ENCODE data around the gene HLA-C.
A peak's percentile ranks its signal among the peaks of the same experiment; 100 is the strongest.

DNA sequence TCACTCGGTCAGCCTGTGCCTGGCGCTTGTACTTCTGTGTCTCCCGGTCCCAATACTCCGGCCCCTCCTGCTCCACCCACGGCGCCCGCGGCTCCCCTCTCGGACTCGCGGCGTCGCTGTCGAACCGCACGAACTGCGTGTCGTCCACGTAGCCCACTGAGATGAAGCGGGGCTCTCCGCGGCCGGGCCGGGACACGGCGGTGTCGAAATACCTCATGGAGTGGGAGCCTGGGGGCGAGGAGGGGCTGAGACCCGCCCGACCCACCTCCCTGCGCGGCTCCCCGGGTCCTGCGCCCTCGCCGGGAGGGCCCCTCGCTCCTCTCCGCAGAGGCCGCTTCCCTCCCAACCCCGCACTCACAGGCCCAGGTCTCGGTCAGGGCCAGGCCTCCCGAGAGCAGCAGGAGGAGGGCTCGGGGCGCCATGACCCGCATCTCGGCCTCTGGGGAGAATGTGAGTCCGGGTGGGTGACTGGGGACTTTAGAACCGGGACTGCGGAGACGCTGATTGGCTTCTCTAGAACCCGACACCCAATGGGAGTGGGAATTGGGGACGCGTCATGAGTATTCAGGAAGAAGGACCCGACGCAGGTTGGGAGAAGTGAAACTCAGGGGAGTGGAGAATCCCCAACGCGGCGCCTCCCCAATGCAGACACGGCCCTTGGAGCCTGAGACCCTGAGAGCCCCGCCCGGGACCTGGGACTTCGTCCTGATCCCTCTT, at the start of gene HLA-C:
- TF ChIP-seq POLR2A (IDR thresholded peaks at IDR 0.05), result peak; percentile 86
- TF ChIP-seq, protein P1, sequence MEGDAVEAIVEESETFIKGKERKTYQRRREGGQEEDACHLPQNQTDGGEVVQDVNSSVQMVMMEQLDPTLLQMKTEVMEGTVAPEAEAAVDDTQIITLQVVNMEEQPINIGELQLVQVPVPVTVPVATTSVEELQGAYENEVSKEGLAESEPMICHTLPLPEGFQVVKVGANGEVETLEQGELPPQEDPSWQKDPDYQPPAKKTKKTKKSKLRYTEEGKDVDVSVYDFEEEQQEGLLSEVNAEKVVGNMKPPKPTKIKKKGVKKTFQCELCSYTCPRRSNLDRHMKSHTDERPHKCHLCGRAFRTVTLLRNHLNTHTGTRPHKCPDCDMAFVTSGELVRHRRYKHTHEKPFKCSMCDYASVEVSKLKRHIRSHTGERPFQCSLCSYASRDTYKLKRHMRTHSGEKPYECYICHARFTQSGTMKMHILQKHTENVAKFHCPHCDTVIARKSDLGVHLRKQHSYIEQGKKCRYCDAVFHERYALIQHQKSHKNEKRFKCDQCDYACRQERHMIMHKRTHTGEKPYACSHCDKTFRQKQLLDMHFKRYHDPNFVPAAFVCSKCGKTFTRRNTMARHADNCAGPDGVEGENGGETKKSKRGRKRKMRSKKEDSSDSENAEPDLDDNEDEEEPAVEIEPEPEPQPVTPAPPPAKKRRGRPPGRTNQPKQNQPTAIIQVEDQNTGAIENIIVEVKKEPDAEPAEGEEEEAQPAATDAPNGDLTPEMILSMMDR (IDR thresholded peaks at IDR 0.05), result peak in 1 of 3 donors; percentile 40
